HL-60/S4 (cell line): ENCODE data around the gene ZNF662.

Source experiments
- in situ Hi-C: fragments of 300-500 bp; cut with MboI; formaldehyde crosslinking; loops from 2 replicates; pipeline ENCODE4 v1.14.3; 2022; ENCODE audit warnings: low sequenced_read_pairs

ZNF662 gene

DNA sequence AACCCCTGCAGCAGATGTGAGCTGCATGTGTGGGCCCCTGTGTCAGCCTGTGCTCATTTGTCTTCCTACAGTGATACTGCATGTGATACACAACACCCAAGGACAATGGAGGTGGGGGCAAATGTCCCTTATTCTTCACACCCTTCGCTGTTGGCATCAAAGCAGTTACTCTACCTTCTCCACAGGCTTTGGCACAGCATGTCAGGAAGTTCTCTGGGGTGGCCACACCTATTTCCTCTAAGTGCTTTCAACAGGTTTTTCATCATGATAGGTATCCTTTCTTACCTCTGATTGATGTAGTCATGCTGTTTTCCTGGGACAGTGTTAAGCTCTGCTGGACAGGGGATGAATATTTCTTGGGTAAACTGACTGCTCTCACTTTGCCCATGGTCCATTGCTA is 29.5 kb downstream of the ZNF662 start:
- in situ Hi-C loops: no loop called here

DNA sequence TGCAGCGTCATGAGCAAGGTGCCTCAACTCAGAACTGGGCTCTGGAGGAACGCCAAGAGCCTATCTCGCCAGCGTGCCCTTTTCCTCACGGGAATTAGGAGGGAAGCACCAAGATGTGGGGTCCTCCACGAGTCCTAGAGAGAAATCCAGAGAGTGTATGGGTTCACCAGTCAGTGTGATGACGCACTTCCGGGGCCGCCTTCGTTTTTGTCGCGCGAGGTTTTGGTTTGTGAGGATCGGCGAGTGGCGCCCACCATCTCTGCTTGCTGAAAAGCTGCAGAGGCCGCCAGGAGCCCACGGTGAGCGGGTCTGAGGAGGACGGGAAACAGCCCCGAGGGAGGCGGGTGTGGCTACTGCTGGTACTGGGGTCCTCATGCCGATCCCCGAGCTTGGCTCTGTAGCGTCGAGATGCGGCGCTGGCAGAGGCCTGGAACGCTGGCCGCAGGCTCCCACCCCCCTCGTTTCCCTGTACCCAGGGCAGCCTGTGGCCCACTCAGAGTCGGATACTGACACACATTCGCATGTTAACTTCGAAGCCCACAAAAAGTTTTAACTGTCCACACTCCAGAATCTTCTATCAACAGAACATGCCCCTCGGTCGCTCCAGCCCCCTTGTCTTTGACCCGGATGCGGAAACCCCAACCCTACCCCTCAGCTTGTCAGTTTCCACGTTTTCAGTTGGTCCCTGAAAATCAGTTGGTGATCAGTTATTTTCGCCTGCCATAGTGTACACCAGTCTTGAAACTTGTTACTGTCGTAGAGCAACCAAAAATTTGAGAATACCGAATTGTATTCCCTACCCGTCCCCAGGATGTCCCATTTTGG is 30.4 kb downstream of the ZNF662 start:
- in situ Hi-C loops: no loop called here

DNA sequence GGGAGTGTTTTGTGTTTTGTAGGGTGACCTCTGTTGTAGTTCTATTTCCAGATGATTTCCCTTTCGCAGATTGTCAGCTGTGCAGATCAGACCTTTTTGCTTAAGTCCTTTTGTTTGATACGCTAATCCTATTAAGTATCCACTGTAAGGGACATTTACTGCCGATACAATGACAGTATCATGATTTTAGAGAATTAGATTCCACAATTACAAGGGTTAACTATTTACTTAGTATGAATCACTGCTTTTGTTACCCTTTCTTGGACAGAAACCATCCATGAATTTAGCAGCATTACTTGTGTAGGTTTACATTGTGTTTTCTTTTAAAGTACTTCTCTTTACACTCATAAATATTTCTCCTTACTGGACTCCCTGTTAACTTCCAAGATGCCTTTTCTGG is 31.4 kb downstream of the ZNF662 start:
- in situ Hi-C loops: no loop called here

DNA sequence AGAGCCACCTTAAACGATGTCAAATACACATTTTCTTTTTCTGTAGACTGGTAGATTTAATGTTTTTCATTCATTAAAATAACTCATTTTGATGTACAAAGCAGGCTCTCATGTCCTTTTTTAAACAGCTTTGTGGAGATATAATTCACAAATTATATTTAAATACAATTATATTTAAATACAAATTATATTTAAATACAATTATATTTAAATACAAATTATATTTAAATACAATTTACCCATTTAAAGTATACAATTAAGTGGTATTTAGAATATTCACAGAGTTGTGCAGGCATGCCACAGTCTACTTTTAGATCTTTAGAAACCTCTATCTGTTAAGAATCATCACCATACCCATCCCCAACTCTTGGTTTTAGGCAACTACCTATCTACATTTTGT is 36.8 kb downstream of the ZNF662 start:
- in situ Hi-C loops: no loop called here

DNA sequence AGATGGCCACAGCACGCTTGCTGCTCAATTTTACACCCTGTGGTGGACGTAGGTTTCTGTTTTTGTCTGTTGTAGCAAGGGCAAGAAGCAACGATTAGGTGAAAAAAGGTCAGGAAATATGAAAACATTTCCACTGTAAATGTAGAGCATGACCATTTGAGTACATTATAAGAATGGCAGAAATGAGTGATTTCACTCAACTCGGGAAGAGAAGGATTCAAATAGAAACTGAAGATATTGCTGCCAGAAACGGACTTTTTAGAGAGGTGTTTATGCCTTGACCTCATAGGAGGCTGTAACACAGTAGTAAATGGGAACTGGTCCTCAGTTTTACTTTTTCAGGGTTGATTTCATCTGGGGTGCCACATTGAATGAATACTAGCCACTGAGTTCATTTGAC is 40.1 kb downstream of the ZNF662 start:
- in situ Hi-C loops: no loop called here

DNA sequence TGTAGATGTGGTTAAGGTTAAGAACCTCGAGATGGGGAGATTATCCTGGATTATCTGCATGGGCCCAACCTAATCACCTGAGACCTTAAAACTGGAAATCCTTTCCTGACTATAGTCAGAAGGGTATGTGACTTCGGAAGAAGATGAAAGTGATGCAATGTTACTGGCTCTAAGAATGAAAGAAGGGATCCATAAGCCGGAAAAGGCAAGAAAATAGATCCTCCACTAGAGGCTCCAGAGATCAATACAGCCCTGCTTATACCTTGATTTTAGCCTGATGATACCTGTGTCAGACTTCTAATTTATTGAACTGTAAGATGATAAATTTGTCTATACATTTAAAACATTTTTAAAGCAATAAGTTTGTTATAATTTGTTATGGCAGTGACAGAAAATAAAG is 51.6 kb downstream of the ZNF662 start:
- in situ Hi-C loops: no loop called here

DNA sequence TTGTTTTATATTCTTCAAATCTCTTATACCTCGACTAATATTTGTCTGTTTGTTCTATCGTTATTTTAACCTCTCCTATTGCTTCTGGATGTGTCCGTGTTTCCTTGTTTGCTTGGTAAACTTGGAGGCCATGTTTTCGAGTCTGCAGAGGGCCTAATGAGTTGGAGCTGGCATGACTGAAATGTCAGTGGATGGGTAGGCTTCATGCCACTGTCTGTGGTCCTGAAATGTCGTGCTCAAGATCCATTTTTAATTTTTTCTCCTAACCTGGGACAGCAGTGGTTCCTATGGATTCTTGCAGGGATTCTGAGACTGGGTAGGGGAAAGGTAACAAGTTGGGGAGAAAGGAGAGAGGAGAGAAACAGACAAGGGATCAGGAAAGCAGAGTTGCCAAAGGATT is 54.3 kb downstream of the ZNF662 start:
- in situ Hi-C loops: no loop called here

DNA sequence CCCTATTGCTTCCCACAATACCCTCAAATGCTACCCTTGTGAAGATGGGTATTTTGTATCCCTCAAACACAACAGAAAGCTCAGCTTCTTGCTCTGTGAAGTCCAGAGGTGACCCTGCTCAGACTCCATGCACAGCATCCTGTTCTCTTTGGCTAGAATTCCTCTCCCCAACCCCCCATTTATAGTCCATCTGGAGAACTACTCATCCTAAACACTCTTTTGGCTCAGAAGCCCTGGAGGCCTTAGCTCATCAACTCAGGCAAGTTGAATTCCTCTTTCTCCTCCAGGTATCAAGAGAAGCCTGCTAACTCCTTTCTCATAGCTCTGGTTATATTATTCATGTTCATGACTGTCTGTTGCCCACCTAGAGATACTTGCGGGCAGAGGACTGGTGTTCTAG is 54.8 kb downstream of the ZNF662 start:
- in situ Hi-C loops: no loop called here

DNA sequence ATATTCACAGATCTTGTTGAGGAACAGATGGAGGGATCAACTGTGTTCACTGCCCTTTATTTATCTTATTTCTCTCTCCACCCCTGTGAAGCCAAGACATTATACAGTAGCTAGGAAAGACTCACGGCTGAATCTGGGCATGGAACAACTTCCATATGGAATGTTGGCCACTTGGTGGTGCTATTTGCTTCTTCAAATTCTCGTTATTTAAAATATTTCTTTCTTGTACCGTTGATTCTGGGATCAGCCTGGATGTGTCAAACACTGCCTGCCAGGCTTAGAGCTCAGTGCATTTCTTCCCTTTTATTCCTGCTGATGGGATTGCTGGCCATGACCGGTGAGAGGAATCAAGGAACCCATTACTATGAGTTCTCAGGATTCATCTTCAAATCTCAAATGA is 55.7 kb downstream of the ZNF662 start:
- in situ Hi-C loops: no loop called here

DNA sequence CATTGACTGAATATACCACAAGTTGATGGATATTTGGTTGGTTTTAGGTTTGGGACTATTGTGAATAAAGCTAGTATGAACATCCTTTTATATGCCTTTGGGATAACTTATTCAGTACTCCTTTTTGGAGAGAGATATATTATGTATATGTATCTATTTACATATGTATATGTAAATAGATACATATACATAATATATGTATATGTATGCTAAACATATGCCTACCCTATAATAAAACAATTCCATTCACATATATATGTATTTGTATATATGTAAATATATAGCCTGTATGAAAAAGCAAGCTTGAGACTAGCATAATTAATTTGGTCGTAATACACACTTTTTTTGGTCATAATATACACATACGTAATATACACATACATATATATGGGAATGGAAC is 57.3 kb downstream of the ZNF662 start:
- in situ Hi-C loops: no loop called here

DNA sequence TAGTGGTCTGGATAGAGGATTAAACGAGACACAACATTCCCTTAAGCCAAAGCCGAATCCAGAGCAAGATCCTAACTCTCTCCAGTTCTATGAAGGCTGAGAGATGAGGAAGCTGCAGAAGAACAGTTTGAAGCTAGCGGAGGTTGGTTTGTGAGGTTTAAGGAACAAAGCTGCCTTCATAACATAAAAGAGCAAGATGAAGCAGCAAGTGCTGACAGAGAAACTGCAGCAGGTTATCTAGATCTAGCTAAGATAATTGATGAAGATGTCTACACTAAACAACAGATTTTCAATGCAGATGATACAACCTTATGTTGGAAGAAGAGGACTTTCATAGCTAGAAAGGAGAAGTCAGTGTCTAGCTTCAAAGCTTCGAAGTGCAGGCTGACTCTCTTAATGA is 58.3 kb downstream of the ZNF662 start:
- in situ Hi-C loops: no loop called here
